ENCODE results near the gene KIR3DL3.
"Not testable (repeated sequence)": the region's sequence is repeated elsewhere in the genome, so short reads cannot be mapped to it uniquely, and the experiment has no call there.

Gene KIR3DL3

DNA sequence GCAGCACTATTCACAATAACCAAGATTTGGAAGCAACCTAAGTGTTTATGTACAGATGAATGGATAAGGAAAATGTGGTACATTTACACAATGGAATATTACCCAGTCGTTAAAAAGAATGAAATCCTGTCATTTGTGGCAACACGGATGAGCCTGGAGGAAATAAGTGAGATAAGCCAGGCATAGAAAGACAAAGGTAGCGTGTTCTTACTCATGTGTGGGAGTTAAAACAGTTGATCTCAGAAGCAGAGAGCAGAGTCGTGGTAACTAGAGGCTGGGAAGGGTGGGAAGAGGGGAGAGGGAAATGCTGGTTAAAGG lies 32.0 kb upstream of the KIR3DL3 start:
- no peak for TF ChIP-seq CTCF (IDR thresholded peaks at IDR 0.05; ENCODE audit: low read depth, low read length, missing control alignments)
- no peak for DNase-seq (ENCODE audit: extremely low read depth, low read depth)
- no peak overlapping the region for H3K4me3 ChIP-seq (replicated peaks; ENCODE audit: low read depth, low read length)

DNA sequence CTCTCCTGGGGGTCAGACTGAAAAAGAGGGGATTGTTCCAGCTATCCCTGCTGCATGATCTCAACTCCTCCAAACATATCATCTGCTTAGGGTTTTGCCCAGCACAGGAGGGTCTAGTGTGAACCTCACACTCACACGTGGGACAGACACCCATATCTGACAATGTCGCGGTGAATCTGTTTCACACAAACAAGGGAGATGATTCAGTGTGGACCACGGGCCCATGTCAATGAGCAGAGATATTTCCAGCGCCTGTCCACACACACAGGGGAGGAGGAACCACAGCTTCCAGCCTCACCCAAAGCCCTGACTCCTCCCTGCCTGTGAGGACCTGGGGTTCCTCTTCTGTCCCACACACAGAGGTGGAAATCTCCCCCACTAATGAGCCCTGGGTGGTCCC lies 29.6 kb upstream of the KIR3DL3 start:
- DNase-seq (ENCODE audit: extremely low read depth, low read depth) = no peak
- TF ChIP-seq CTCF (IDR thresholded peaks at IDR 0.05; ENCODE audit: low read depth, low read length, missing control alignments) = no peak

DNA sequence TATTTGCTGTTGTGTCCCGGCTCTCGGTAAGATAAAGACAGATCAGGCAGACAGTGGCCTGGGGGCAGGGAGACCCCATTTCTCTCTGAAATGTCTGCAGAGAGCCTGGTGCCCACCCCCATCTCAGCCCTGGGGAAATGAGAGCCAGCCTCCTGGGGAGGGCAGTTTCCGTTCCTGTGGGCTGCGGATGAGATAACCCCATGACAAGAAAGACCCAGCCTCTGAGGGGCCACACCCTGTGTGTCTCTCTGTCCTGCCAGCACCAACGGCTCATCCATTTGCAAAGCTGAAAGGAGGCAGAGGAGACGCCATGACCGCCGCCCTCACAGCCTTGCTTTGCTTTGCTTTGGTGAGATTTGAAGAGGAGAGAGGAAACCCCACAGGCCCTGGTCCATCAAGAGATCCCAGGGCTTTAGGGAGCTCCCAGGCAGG lies 28.1 kb upstream of the KIR3DL3 start:
- DNase-seq (ENCODE audit: extremely low read depth, low read depth) = no peak
- TF ChIP-seq CTCF (IDR thresholded peaks at IDR 0.05; ENCODE audit: low read depth, low read length, missing control alignments) = no peak
- H3K4me3 ChIP-seq (replicated peaks; ENCODE audit: low read depth, low read length) = no peak overlapping the region

More for the DNA sequence above, 29.6 kb upstream of the KIR3DL3 start:
- H3K4me3 ChIP-seq (replicated peaks; ENCODE audit: low read depth, low read length) = no peak overlapping the region

DNA sequence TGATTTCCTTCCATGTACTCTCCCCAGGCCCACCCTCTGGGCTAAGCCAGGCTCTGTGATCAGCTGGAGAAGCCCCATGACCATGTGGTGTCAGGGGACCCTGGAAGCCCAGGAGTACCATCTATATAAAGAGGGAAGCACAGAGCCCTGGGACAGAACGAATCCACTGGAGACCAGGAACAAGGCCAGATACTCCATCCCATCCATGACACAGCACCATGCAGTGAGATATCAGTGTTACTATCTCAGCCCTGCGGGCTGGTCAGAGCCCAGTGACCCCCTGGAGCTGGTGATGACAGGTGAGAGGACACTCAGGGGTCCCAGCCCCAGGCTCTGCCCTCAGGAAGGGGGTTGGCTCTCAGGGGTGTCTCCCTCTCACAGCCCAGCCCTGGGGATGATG lies 27.5 kb upstream of the KIR3DL3 start:
- H3K4me3 ChIP-seq (replicated peaks; ENCODE audit: low read depth, low read length) = no peak overlapping the region
- DNase-seq (ENCODE audit: extremely low read depth, low read depth) = no peak
- TF ChIP-seq CTCF (IDR thresholded peaks at IDR 0.05; ENCODE audit: low read depth, low read length, missing control alignments) = no peak

GRCh38 chr19:54697716-54698115 lies 26.5 kb upstream of the KIR3DL3 start:
- not testable (repeated sequence) for H3K4me3 ChIP-seq (replicated peaks; ENCODE audit: low read depth, low read length)

DNA sequence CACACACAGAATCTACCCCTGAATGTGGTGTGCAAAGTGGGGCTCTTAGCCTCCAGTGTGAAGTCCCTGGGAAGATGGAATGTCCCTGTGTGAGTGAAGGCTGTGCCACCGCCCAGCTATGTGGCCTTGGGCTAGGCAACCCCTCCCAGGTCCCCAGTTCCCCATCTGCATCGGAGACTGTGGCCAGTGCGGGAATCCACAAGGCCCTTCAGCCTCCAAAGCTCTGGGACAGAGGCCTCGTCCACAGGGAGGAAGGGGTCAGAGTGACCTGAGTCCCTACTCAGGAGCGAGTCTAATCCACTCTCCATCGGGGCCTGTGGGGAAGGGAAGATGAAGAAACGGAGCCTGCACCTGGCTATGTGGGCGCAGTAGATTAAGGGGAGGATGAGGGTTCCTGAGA lies 19.3 kb upstream of the KIR3DL3 start:
- DNase-seq (ENCODE audit: extremely low read depth, low read depth) = no peak
- no peak for TF ChIP-seq CTCF (IDR thresholded peaks at IDR 0.05; ENCODE audit: low read depth, low read length, missing control alignments)
- no peak overlapping the region for H3K4me3 ChIP-seq (replicated peaks; ENCODE audit: low read depth, low read length)

More at GRCh38 chr19:54697716-54698115, 26.5 kb upstream of the KIR3DL3 start:
- DNase-seq (ENCODE audit: extremely low read depth, low read depth) = not testable (repeated sequence)

- DNase-seq (ENCODE audit: extremely low read depth, low read depth) = no peak
- no peak for TF ChIP-seq CTCF (IDR thresholded peaks at IDR 0.05; ENCODE audit: low read depth, low read length, missing control alignments)
- no peak overlapping the region for H3K4me3 ChIP-seq (replicated peaks; ENCODE audit: low read depth, low read length)
These were observed 16.3 kb upstream of the KIR3DL3 start for GRCh38 chr19:54707962-54708361.
